K562 (cell line): ENCODE data around the gene BDKRB2. TPM values are rescaled to one million over a fixed set of nuclear protein-coding genes. Genes with fewer than 3 reads are reported as not detected.

ENCODE experiments used
- ATAC-seq: fragments of 200-7000 bp; cut with Tn5 transposase; 3 replicates; pipeline ENCODE4 v1.9.1; 2020; ENCODE audit warnings: moderate library complexity
- BruUV-seq: library from RNA; stranded (reverse); fragments of 400-500 nt; replicated peaks from 2 replicates; lab custom pipeline; 2021; lab: Mats Ljungman, UMichigan
- CTCF ChIA-PET: fragments of 300-600 bp; formaldehyde crosslinking; extraction: SDS; loops from one replicate; lab custom pipeline; 2021; ENCODE audit warnings: low intra/inter-chr PET ratio; lab: Yijun Ruan, JAX
- POLR2A ChIA-PET: fragments of 300-600, 350-650 bp; sonication (Branson Sonifier 250); formaldehyde crosslinking; extraction: SDS; loops from one replicate; lab custom pipeline; 2021; ENCODE audit warnings: antibody characterized with exemption, inconsistent platforms; lab: Yijun Ruan, JAX
- DNase-seq, 4 experiments: peaks; one replicate each; pipeline versions ENCODE4 v3.0.0 to v3.0.0-alpha.2; 2011 to 2018; ENCODE audit warnings: low spot score in 3 of 4, mixed read lengths in 3 of 4; ENCODE audit errors: extremely low read depth in 1 of 4
- FAIRE-seq: peaks from 2 replicates; lab custom pipeline; 2011; peaks lifted over from hg19 to GRCh38; lab: Jason Lieb, UNC
- H2AFZ ChIP-seq: 2 replicates; pipeline ENCODE4 v1.6.0; 2011; ENCODE audit warnings: low read depth, low read length, control low read depth, inconsistent platforms
- H3K27ac ChIP-seq: fragments of 200-600 bp; 3 replicates; pipeline ENCODE4 v1.8.0; 2011; ENCODE audit warnings: low read depth, mild to moderate bottlenecking, control low read depth, inconsistent platforms, low read length, moderate library complexity, mixed read lengths; ENCODE audit errors: extremely low read depth
- H3K27me3 ChIP-seq, 2 experiments: fragments of 300-600 bp in 1 of 2; 2 replicates in 1 of 2; 3 replicates in 1 of 2; pipeline versions ENCODE4 v1.6.0 to v1.8.0; 2011; ENCODE audit warnings: inconsistent platforms in 2 of 2, low read length in 2 of 2, mild to moderate bottlenecking in 1 of 2, mixed read lengths in 1 of 2, moderate library complexity in 1 of 2; ENCODE audit not compliant: control insufficient read depth in 2 of 2, insufficient read depth in 2 of 2
- H3K36me3 ChIP-seq: fragments of 300-600 bp; 3 replicates; pipeline ENCODE4 v1.8.0; 2011; ENCODE audit warnings: mild to moderate bottlenecking, low read length, inconsistent platforms; ENCODE audit not compliant: control insufficient read depth, insufficient read depth
- H3K4me1 ChIP-seq, 2 experiments: fragments of 200-600 bp in 1 of 2; replicated peaks in 1 of 2; 2 replicates in 1 of 2; 3 replicates in 1 of 2; pipeline versions ENCODE4 v1.5.1 to v1.8.0; 2011; ENCODE audit warnings: inconsistent platforms in 2 of 2, low read length in 2 of 2, mild to moderate bottlenecking in 1 of 2, mixed read lengths in 1 of 2, moderate library complexity in 1 of 2; ENCODE audit not compliant: control insufficient read depth in 2 of 2, insufficient read depth in 2 of 2
- H3K4me2 ChIP-seq: 2 replicates; pipeline ENCODE4 v1.6.1; 2011; ENCODE audit warnings: low read length, control low read depth, inconsistent platforms, mixed read lengths; ENCODE audit not compliant: insufficient read depth
- H3K4me3 ChIP-seq: fragments of 200-600 bp; sonication (generic), shearing (Covaris generic); 2 replicates; pipeline ENCODE4 v1.5.1; 2016; ENCODE audit warnings: control low read depth, inconsistent platforms
- H3K79me2 ChIP-seq: fragments of 200-600 bp; 3 replicates; pipeline ENCODE4 v1.8.0; 2011; ENCODE audit warnings: low read length, inconsistent platforms; ENCODE audit not compliant: control insufficient read depth, insufficient read depth
- H3K9ac ChIP-seq, 2 experiments: 2 replicates each; pipeline versions ENCODE4 v1.6.0 to v1.6.1; 2011; ENCODE audit warnings: low read depth in 2 of 2, low read length in 2 of 2, control low read depth in 1 of 2, inconsistent platforms in 1 of 2, mild to moderate bottlenecking in 1 of 2, mixed read lengths in 1 of 2; ENCODE audit not compliant: insufficient read depth in 1 of 2
- H3K9me1 ChIP-seq: one replicate; pipeline ENCODE4 v1.6.0; 2011; ENCODE audit warnings: inconsistent platforms, mild to moderate bottlenecking, low read length, moderate library complexity; ENCODE audit not compliant: control insufficient read depth, insufficient read depth
- H3K9me3 ChIP-seq: replicated peaks from 2 replicates; pipeline ENCODE4 v1.5.1; 2011; ENCODE audit warnings: low read depth, low read length, inconsistent platforms; ENCODE audit not compliant: control insufficient read depth, insufficient read depth
- H4K20me1 ChIP-seq: replicated peaks from 2 replicates; pipeline ENCODE4 v1.6.1; 2011; ENCODE audit warnings: low read length, inconsistent platforms, mixed read lengths; ENCODE audit not compliant: control insufficient read depth, insufficient read depth
- FOXA1 ChIP-seq: fragments of 450-650 bp; IDR thresholded peaks from 2 replicates; pipeline ENCODE4 v1.6.1; 2016; ENCODE audit warnings: mild to moderate bottlenecking, borderline replicate concordance
- FOXK2 ChIP-seq, 2 experiments: fragments of 450-650 bp; IDR thresholded peaks in 1 of 2; conservative IDR thresholded peaks in 1 of 2; 2 replicates each; pipeline ENCODE4 v1.6.1; 2016; ENCODE audit warnings: low read depth in 2 of 2, mild to moderate bottlenecking in 1 of 2
- GABPB1 ChIP-seq: sonication (generic); formaldehyde crosslinking; IDR thresholded peaks from 2 replicates; pipeline ENCODE4 v1.8.0; 2022; ENCODE audit warnings: mild to moderate bottlenecking, missing genetic modification reagents
- HDAC8 ChIP-seq: fragments of 450-650 bp; IDR thresholded peaks from 2 replicates; pipeline ENCODE4 v1.6.1; 2016; ENCODE audit warnings: mild to moderate bottlenecking, missing genetic modification characterization, moderate library complexity, missing compliant biosample characterization
- MAX ChIP-seq: sonication (generic); formaldehyde crosslinking; IDR thresholded peaks from 2 replicates; pipeline ENCODE4 v1.9.0; 2022; ENCODE audit warnings: mild to moderate bottlenecking, missing genetic modification reagents
- TCF3 ChIP-seq: sonication (generic); formaldehyde crosslinking; IDR thresholded peaks from 2 replicates; pipeline ENCODE4 v1.4.0; 2020; ENCODE audit warnings: mild to moderate bottlenecking, missing genetic modification reagents
- ZC3H4 ChIP-seq: sonication (generic); formaldehyde crosslinking; IDR thresholded peaks from 2 replicates; pipeline ENCODE4 v1.9.0; 2021; ENCODE audit warnings: missing genetic modification reagents, borderline replicate concordance
- ZNF77 ChIP-seq: fragments of 250-450 bp; sonication (Bioruptor Pico); IDR thresholded peaks from 2 replicates; pipeline ENCODE4 v1.5.0; 2020
- WGBS: fragments of 100-300 bp; shearing (Covaris generic); methylation state at CpG from one replicate; pipeline ENCODE4 v1.1.6; 2016; ENCODE audit warnings: low coverage, mixed read lengths; ENCODE audit not compliant: insufficient coverage; ENCODE audit errors: missing lambda C conversion rate; 5-methylcytosine and 5-hydroxymethylcytosine counted together
- in situ Hi-C: fragments of 300-500 bp; cut with MboI; formaldehyde crosslinking; loops from 4 replicates; pipeline ENCODE4 v1.15.0; 2018; ENCODE audit warnings: inconsistent platforms, mixed read lengths
- intact Hi-C: fragments of 100-400 bp; cut with micrococcal nuclease; formaldehyde crosslinking; loops from 2 replicates; pipeline ENCODE4 v1.14.2; 2022
- polyA plus RNA-seq, 8 experiments: library from polyadenylated mRNA; depleted of rRNA in 4 of 8; stranded (reverse) in 5 of 8; unstranded in 3 of 8; fragments of >200 nt; fragmentation: Nextera tagmentation in 2 of 8; fragmentation: Illumina TruSeq in 1 of 8; extraction: Ambion mirVana in 2 of 8; extraction: Trizol in 1 of 8; gene quantifications; 2 replicates each; pipeline versions ENCODE4 v1.2.1 to v1.2.3, GENCODE V29; 2011 to 2014; ENCODE audit warnings: inconsistent platforms in 1 of 8, missing spikeins in 1 of 8
- total RNA-seq, 7 experiments: library from RNA; depleted of rRNA in 6 of 7; stranded (reverse); fragments of >200 nt in 6 of 7; fragmentation: Illumina TruSeq in 2 of 7; extraction: Trizol in 2 of 7; gene quantifications; 2 replicates each; pipeline versions ENCODE4 v1.2.1 to v1.2.3, GENCODE V29; 2011 to 2021; ENCODE audit warnings: low replicate concordance in 1 of 7
- TF ChIP-seq, protein P1 (sequence below), 2 experiments: fragments of 450-650 bp; formaldehyde crosslinking in 1 of 2; IDR thresholded peaks; 2 replicates each; pipeline versions ENCODE4 v1.4.0 to v1.6.1; 2014 to 2020; ENCODE audit warnings: mild to moderate bottlenecking in 2 of 2, borderline replicate concordance in 1 of 2, low read depth in 1 of 2
- TF ChIP-seq, protein P2 (sequence below): fragments of 150-350 bp; IDR thresholded peaks from 2 replicates; pipeline ENCODE4 v1.6.1; 2014; ENCODE audit warnings: low read depth, mild to moderate bottlenecking, low read length, borderline replicate concordance

Gene BDKRB2
- total and polyA plus RNA-seq, 9 of the 15 experiments (the other 6 are each of a cell fraction or from before 2014, with no cell fraction given), result 0.02 TPM; not detected in 8

GRCh38 chr14:96194262-96194656, 10.4 kb upstream of the BDKRB2 start:
- Histone ChIP-seq H3K27me3 (peaks cover 0 to 38% of the 10 kb centered on the region in 2 experiments; a peak in 2 of 5 replicates), H3K9ac (no peak overlapping the region), H3K27ac (no peak overlapping the region), H3K9me1 (no peaks in the 10 kb centered on the region), H3K4me1 (no peaks in the 10 kb centered on the region), H3K4me2 (no peak overlapping the region), H3K36me3 (no peaks in the 10 kb centered on the region), H3K79me2 (no peaks in the 10 kb centered on the region), H3K9me3 (no peaks in the 10 kb centered on the region), H2AFZ (no peak overlapping the region), H3K4me3 (no peak overlapping the region), H4K20me1 (no peaks in the 10 kb centered on the region)
- no TSS peak for BruUV-seq
- ChIA-PET POLR2A (interaction anchor here (0.6 kb wide), 1 partner anchor 843 kb away, joined by 3 read pairs; no protein-coding TSS in a partner anchor), CTCF (no interaction called here)
- intact Hi-C loops (no loop called here), in situ Hi-C loops (no loop called here)
- ATAC-seq (no peak), FAIRE-seq (no peak), DNase-seq (no peak)
- 0% methylated on average over 8 of the region's 10 CpGs for WGBS
- no peak for TF ChIP-seq ZC3H4
- TF ChIP-seq ZNF77 (CRISPR knock-in tag), result no peak
- TF ChIP-seq HDAC8 (tag), result no peak
- no peak for TF ChIP-seq FOXA1
- no peak for TF ChIP-seq FOXK2 (conservative IDR thresholded peaks at IDR 0.05 in 1 of 2, IDR thresholded peaks at IDR 0.05 in 1 of 2; ENCODE audit: low read depth in 2 of 2)
- no peak for TF ChIP-seq GABPB1 (CRISPR knock-in tag)
- TF ChIP-seq MAX (CRISPR knock-in tag), result no peak
- TF ChIP-seq, protein P1, sequence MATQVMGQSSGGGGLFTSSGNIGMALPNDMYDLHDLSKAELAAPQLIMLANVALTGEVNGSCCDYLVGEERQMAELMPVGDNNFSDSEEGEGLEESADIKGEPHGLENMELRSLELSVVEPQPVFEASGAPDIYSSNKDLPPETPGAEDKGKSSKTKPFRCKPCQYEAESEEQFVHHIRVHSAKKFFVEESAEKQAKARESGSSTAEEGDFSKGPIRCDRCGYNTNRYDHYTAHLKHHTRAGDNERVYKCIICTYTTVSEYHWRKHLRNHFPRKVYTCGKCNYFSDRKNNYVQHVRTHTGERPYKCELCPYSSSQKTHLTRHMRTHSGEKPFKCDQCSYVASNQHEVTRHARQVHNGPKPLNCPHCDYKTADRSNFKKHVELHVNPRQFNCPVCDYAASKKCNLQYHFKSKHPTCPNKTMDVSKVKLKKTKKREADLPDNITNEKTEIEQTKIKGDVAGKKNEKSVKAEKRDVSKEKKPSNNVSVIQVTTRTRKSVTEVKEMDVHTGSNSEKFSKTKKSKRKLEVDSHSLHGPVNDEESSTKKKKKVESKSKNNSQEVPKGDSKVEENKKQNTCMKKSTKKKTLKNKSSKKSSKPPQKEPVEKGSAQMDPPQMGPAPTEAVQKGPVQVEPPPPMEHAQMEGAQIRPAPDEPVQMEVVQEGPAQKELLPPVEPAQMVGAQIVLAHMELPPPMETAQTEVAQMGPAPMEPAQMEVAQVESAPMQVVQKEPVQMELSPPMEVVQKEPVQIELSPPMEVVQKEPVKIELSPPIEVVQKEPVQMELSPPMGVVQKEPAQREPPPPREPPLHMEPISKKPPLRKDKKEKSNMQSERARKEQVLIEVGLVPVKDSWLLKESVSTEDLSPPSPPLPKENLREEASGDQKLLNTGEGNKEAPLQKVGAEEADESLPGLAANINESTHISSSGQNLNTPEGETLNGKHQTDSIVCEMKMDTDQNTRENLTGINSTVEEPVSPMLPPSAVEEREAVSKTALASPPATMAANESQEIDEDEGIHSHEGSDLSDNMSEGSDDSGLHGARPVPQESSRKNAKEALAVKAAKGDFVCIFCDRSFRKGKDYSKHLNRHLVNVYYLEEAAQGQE (IDR thresholded peaks at IDR 0.05; ENCODE audit: borderline replicate concordance), result no peak
- TF ChIP-seq, protein P1 (CRISPR knock-in tag; IDR thresholded peaks at IDR 0.05; ENCODE audit: low read depth), result no peak
- TF ChIP-seq TCF3 (CRISPR knock-in tag), result no peak
- TF ChIP-seq, protein P2, sequence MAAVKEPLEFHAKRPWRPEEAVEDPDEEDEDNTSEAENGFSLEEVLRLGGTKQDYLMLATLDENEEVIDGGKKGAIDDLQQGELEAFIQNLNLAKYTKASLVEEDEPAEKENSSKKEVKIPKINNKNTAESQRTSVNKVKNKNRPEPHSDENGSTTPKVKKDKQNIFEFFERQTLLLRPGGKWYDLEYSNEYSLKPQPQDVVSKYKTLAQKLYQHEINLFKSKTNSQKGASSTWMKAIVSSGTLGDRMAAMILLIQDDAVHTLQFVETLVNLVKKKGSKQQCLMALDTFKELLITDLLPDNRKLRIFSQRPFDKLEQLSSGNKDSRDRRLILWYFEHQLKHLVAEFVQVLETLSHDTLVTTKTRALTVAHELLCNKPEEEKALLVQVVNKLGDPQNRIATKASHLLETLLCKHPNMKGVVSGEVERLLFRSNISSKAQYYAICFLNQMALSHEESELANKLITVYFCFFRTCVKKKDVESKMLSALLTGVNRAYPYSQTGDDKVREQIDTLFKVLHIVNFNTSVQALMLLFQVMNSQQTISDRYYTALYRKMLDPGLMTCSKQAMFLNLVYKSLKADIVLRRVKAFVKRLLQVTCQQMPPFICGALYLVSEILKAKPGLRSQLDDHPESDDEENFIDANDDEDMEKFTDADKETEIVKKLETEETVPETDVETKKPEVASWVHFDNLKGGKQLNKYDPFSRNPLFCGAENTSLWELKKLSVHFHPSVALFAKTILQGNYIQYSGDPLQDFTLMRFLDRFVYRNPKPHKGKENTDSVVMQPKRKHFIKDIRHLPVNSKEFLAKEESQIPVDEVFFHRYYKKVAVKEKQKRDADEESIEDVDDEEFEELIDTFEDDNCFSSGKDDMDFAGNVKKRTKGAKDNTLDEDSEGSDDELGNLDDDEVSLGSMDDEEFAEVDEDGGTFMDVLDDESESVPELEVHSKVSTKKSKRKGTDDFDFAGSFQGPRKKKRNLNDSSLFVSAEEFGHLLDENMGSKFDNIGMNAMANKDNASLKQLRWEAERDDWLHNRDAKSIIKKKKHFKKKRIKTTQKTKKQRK, result no peak
